Superior temporal gyrus (tissue), 1 donor: ENCODE data around the gene ZNF684.
A peak's percentile ranks its signal among the peaks of the same experiment; 100 is the strongest.
"Not testable (repeated sequence)": the region's sequence is repeated elsewhere in the genome, so short reads cannot be mapped to it uniquely, and the experiment has no call there.

Experiments
- DNase-seq: peaks from one replicate; pipeline ENCODE4 v3.0.0-alpha.2; 2016; ENCODE audit errors: extremely low spot score

Gene ZNF684

DNA sequence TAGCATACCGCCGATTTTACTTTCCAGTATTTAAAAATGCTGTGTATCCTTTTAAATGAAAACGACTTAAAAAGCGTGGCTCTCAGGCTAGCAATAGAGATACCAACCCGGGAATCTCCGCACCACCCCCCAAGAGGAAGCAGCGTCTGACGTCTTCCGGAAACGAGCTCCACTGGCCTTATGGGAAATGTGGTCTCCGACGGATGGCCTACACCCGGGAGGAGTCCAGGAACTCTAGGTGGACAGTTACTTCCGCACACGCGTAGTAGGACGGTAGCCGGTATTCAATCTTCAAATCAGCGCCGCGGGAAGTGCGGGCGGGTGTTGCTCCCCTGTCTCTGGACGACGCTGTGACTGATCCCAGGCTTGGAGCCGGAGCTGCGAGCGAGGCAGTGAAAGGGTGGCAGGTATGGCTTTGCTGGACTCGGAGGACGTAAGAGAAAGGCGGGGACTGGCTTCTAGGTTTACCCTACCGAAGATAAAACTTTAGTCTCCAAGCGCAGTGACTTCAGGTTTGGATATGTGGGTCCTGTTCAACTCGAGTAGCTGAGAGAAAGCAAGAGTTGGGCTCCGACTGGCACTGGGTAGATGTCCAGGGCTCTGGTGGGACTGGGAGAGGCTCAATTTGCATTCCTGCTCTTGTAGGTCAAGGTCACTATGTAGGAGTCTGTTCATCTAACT is at the start of gene ZNF684:
Gene ZNF684, plus strand, starts transcription at position 257 of the 681 bp plus-strand sequence. CDS start 1,530 bp downstream, outside the sequence.
- DNase-seq = peak; percentile 98

DNA sequence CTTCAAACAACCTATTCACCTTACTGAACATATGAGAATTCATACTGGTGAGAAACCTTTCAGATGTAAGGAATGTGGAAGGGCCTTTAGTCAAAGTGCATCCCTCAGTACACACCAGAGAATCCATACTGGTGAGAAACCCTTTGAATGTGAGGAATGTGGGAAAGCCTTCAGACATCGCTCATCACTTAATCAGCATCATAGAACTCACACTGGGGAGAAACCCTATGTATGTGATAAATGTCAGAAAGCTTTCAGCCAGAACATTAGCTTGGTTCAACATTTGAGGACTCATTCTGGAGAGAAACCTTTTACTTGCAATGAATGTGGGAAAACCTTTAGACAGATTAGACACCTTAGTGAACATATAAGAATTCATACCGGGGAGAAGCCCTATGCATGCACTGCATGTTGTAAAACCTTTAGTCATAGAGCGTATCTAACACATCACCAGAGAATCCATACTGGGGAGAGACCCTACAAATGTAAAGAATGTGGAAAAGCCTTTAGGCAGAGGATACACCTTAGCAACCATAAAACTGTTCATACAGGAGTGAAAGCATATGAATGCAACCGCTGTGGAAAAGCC is 36.0 kb upstream of the ZNF684 start:
- no peak for DNase-seq

DNA sequence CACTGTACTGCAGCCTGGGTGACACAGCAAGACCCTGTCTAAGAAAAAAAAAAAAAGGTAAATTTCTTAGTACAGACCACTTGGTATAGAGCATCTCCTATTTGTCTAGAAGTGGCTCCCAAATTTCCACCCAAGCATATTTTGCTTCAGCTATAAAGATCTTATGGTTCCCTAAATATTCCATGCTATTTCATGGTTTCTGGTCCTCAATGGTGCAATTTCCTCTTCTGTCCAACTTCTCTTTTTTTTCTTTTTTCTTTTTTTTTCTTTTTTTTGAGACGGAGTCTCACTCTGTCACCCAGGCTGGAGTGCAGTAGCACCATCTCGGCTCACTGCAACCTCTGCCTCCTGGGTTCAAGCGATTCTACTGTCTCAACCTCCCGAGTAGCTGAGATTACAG is 28.8 kb upstream of the ZNF684 start:
- DNase-seq = not testable (repeated sequence)

DNA sequence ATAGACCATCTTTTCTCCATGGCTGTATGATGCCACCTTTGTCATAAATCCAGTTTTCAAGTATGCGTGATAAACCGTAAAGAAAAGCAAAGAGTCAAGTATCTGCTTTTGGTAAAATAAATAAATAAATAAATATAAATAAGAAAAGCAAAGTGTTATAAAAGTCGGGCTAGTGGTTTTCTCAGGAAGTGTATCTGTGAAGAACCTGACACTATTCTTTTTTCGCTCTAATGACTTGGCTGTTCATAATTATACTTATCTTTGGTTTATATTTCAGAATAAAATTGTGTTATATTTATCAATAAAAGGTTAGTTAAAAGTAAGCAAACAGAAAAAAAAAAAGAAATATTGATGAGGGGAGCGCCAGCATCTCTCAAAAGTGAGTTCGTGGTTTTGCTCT is 23.5 kb upstream of the ZNF684 start:
- DNase-seq = peak; percentile 7

DNA sequence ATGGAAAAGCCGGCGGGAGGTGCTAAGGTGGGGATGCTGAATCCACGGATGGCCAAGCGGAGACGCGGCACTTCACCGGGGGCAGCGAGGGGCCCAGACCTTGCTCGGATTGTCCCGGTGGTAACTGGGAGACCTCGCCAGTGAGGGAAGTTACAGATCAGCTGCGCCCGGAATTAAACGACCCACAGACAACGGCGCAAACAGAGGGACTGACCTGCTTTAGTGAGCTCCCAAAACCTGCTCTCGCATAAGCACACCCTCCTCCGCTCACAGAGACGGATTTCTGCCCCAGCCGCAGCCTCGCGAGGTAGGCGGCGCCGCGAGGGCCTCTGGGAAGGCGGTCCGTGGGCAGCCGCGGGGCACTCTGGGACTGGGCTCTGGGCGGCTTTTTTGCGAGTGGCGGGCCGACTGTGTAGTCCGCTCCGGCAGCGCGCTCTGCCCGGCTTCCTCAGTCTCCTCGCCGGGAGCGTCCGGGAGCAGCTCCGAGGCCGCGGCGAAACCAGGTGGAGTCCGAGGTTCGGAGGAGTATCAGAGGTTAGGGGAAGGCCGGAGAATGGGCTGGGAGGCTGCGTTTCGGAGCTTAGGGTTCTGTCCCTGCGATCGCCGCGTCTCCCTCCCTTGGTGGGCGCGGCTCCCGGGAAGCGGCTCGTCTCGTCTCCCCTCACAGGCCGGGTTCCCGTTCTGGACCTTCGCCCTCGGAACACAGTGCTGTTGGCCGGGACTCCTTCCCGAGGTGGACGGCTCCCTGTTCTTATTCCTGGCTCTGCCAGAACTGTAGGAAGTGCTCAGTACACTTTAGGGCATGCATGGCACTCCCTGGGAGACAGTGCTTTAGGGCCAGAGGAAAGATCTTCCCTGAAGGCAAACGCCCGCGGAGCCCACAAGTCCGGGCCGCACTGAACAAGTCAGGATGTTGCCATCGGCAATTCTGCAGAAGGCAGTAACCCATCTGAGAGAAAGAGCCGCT is 22.8 kb upstream of the ZNF684 start, which contains the start of gene EXO5:
Gene EXO5, plus strand, starts transcription at position 393 of the 967 bp plus-strand sequence. CDS start 5,778 bp downstream, outside the sequence.
- peak; percentile 73 for DNase-seq

DNA sequence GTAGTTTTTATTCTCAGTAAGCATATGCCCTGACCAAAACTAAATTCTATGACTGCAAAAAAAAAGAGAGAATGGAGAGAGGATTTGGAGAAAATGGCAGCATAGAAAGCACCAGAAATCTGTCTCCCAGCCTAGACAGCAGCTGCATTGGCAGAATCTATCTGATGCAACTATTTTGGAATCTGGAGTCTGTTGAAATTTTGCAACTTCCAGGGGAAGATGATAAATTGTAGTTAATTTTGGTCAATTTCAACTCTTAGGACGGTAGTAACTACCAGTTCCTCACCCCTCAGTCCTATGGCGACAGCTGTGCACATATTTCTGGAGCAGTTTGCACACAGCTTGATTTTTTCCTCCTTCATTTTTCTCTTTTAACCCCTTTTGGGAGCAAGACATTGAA is 11.9 kb upstream of the ZNF684 start:
- no peak for DNase-seq

DNA sequence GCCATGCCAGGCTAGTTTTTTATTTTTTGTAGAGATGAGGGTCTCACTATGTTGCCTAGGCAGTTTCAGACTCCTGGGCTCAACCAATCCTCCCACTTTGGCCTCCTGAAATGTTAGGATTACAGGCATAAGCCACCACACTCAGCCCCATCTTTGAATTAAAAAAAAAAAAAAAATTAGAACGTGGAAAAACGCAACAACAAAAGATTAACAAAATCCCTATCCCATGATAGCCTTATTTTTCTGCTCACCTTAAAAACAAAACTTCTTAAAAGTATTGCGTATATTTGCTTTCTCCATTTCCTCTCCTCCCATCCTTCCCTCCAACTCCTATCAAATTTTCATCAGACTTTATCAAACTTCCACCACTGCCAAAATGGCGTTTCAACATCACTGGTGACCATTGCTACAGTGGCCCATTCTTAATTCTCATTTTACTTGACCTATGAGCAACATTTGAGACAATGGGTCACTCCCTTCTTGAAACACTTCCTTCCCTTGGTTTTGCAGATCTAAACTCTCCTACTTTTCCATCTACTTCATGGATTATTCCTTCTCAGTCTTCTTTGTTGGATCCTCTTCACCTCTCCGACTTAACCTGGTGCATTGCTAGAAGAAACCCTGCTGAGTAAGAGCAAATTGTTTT is 579 bp upstream of the ZNF684 start:
- DNase-seq = no peak

DNA sequence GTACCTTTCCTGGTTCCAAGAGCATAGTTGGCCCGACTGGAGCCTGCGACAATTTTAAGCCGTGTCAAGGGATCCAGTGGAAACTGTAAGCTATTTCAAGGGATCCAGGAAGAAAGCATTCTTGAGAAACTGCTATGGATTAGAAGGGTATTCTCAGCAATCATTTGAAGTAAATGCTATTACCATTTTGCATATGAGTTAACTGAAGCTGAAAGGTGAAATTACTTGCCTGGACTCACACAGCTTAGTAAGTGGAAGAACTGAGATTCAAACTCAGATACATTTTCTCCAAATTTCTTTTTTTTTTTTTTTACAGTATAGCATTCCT is 589 bp downstream of the ZNF684 start:
- DNase-seq = no peak

DNA sequence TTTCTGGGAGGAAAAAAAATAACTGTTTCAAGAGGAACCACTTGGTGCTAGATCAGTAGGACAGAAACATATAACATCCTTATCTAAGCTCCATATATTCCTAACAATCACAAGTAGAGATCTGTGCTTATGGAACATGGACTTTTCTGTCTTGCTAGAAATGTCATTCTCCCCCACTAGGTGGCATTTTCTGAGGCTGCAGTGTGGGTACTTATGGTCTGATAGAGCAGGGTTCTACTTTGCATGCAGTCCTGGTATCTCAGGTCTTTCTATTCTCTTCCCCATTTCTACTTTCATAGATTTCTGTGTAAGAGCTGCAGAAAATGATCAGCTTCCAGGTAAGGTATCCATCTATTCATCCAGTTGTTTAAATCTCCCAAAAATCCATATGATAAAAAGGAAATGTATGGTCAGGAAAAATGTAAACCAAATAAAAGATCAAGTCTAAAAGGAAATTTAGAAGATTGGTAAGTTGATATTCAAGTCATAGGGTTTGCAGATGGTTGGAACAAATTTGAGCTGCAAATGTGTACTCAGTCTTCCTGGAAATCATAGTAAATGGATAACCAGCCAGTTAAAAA is 1.5 kb downstream of the ZNF684 start:
- peak; percentile 79 for DNase-seq

DNA sequence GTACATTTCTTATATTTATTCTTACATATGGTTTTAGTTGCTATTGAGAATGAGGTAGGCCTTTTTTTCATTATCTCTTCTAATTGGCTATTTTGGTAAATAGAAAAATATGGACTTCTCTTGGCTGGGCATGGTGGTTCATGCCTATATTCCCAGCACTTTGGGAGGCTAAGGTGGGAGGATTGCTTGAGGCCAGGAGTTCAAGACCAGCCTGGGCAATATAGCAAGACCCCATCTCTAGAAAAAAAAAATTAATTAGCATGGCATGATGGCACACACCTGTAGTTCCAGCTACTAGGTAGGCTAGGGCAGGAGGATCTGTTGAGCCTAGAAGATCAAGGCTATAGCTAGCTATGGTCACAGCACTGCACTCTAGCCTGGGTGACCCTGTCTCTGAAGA is 3.2 kb downstream of the ZNF684 start:
- no peak for DNase-seq

DNA sequence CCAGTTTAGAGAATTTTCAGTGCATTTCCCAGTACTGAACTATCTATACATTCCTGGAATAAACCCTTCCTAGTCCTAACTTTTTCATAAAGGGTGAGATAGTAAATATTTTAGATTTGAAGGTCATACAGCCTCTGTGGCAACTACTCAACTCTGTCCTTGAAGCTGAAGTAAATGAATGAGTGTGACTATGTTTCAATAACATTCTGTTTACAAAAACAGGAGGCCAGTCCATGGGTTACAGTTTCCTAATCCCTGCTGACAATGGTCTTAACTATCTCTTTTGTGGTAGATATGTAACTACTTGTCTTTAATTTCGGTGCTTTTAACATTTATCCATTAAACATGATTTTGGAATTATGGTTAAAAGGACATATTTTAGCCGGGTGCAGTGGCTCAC is 4.3 kb downstream of the ZNF684 start:
- no peak for DNase-seq

DNA sequence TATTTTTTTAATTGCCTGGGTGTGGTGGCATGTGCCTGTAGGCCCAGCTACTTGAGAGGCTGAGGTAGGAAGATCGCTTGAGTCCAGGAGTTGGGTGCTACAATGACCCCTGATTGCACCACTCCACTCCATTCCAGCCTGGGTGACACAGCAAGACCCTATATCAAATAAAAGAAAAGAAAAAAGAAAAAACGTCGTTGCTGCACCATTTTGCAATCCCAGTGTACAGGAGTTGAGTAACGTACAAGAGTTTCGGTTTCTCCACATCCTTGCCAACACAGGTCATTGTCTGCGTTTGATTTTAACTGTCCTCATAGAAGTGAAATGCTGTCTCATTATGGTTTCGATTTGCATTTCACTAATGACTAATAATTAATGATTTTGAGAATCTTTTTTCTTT is 7.9 kb downstream of the ZNF684 start:
- no peak for DNase-seq

DNA sequence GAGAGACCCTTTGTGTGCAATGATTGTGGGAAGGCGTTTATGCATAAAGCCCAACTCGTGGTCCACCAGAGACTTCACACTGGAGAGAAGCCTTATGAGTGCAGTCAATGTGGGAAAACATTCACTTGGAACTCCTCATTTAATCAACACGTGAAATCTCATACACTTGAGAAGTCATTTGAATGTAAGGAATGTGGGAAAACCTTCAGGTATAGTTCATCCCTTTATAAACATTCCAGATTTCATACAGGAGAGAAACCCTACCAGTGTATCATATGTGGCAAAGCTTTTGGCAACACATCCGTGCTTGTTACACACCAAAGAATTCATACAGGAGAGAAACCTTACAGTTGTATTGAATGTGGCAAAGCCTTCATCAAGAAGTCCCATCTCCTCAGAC is 15.5 kb downstream of the ZNF684 start:
- DNase-seq = no peak

DNA sequence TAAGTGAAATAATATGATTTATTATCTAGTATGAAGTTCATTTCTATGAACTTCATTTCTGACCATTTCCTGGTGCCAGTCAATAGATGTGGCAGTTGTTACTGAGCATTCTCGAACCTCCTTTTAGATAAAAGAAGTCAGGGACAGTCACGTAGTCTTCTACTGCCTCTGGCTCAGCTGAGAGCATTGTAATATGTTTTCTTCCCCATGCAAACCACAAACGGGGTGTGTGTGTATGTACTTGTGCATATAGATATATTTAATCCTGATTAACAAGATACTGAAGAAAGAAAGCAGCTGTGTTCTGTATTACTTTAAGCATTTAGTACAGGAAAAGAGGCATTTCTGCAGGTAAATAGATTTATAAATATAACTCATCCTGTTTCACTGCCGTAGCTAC is 21.6 kb downstream of the ZNF684 start:
- no peak for DNase-seq

DNA sequence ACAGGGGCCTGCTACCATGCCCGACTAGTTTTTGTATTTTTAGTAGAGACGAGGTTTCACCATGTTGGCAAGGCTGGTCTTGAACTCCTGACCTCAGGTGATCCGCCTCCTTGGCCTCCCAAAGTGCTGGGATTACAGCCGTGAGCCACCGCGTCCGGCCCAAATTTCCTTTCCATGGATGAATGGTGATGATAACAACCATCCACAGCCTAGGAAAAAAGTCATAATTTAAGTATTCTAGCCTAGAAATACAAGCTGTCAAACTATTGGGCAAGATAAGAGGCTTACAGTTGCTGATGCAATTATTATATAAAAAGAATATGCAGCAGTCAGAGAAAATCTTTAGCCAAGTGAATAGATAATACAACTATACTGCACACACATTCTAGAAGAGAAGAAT is 23.4 kb downstream of the ZNF684 start:
- not testable (repeated sequence) for DNase-seq

DNA sequence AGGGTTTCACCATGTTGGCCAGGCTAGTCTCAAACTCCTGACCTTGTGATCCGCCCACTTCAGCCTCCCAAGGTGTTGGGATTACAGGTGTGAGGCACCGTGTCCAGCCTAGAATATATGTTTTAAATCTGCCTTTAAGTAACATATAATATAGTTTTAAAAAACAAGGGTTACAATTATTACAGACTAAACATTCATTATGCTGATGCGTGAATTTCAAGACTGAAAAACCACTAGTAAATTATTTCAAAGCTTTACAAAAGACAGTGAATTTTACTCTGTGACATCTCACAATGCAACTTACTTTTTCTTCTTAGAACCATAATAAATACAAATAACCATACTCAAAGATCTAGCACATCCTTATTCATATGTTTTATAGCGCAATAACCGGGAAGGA is 24.7 kb downstream of the ZNF684 start:
- no peak for DNase-seq

DNA sequence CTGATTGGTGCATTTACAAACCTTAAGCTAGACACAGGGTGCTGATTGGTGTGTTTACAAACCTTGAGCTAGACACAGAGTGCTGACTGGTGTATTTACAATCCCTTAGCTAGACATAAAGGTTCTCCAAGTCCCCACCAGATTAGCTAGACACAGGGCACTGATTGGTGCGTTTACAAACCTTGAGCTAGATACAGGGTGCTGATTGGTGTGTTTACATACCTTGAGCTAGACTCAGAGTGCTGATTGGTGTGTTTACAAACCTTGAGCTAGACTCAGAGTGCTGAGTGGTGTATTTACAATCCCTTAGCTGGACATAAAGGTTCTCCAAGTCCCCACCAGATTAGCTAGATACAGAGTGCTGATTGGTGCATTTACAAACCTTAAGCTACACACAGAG is 26.8 kb downstream of the ZNF684 start:
- not testable (repeated sequence) for DNase-seq

DNA sequence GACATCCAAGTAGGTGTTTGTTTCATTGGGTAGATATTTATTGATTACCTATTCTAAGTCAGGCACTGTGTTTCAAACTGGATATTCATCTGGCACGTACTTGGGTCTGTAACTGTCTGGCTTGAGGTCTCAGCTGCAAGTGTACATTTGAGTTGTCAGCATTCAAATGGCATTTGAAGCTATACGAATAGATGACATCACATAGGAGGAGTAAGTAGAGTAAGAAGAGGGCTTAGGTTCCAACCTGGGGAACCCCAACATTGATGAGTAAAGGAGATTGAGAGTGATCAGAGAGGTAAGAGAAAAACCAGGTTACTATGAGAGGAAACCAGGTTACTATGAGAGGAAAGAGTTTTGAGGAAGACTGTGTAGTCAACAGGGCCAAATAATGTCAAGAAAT is 30.7 kb downstream of the ZNF684 start:
- DNase-seq = no peak

DNA sequence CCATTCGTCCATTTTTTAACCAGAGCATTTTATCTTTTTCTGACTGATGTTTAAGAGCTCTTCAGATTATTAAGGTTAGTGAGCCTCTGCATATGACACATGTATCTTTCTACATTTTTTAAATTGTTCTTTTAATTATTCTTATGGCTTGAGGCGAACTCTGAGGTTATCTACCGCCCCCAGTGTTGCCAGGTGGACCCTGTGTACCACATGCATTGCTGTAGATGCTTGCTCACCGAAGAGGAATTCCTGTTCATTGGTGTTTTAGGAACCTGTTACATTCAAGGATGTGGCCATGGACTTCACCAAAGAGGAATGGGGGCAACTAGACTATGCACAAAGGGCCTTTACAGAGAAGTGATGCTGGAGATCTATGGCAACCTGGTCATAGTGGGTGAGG is 31.8 kb downstream of the ZNF684 start:
- no peak for DNase-seq

DNA sequence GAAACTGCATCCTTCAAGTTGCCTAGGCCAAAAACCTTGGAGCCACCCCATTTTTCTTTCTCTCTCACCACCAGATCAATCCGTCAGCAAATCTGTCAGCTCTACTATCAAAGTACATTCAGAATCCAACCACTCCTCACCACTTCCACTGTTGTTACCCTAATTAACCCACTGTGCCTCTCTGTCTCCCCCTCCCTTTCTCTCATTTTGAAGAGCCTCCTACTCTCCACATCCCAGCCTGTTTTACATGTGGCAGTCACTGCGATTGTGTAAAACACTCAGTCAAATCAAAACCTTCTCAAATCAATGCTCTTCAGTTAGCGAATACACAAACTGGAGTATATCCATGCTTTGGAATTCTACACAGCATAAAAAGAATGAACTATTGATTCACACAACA is 33.1 kb downstream of the ZNF684 start:
- DNase-seq = no peak

DNA sequence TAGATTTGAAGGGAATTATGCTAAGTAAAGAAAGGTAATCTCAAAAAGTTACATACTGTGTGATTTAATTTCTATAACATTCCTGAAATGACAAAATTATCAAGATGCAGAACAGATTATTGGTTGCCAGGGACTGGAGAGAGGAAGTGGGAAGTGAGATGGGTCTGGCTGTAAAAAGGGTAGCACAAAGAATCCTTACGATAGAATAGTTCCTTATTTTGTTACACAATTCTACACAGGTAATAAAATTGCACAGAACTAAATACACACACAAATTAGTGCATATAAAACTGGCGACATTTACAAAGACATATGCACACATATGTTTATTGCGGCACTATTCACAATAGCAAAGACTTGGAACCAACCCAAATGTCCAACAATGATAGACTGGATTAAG is 33.5 kb downstream of the ZNF684 start:
- DNase-seq = no peak

DNA sequence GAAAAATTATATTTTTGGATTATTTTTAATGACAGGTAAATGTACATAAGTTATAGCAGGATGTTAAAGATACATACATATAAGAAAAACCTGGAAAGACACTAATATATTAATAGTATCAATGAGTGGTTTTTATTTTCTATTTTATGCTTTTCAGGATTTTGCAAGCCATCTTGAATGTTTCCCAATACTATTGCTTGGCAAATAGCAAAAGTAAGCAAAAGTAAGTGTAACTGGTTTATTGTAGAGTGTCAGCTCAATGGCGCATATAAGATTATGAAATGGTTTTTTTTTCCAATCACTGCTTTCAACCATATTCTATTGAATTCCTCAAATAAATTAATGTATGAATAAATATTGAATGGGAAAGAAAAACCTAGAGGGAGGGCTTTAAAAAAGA is 36.4 kb downstream of the ZNF684 start:
- no peak for DNase-seq
